ENCODE results near the gene MECP2.

The MECP2 gene

DNA sequence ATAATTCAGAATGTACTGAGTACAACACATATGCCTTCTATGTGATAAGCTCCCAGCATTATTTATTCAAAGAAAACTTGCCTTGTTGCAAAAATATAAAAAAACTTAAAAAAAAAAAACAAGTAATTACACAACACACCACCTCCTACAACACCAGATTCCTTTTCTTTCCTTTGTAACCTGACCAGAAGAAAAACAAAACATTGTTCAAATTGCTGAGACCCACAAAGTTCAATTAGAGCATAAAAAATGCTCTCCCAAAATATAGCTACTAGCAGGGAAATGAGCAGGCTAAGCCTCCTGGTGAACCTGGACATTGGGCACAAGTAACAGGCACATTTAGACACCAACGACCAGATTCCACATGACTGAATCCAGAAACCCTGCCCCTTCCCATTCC is 38.3 kb downstream of the MECP2 start:
- DNase-seq, result no peak

- no peak for DNase-seq
Observed at GRCh38 chrX:154058214-154058997, 39.1 kb downstream of the MECP2 start.

- DNase-seq, result peak; percentile 46 to 50 (median 46)
Observed at GRCh38 chrX:154057791-154058190, 39.7 kb downstream of the MECP2 start.

- peak; percentile 60 to 69 (median 69) for DNase-seq
Observed at GRCh38 chrX:154056770-154057241, 40.7 kb downstream of the MECP2 start.

DNA sequence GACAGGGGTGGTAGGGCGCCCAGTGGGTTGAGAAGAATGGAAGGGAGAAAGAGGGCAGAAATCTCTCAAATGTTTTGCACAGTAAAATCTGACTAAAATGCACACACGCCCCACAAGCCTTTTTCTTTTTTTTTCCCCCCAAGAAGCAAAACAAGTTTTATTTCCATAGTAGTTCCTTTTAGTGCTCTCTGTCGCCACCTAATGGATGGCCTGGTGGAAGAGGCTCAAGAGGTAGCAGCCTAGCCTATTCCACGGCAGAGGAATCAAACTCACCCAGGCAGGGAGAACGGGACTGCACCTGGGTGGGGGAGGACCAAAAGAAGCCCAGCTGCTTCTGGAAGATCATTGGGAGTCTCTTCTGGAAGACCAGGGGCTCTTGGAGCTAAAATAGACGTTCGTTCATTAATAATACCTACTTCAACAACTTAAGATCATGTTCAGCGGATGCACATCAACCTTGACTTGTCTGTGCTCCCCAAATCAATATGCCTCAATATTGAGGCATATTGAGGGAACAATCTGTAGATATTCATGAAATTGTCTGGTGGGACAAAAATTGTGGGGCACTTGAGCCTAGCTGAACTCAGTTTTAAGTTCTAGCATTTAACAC is 46.2 kb downstream of the MECP2 start:
- DNase-seq, result peak; percentile 75 to 80 (median 79)

DNA sequence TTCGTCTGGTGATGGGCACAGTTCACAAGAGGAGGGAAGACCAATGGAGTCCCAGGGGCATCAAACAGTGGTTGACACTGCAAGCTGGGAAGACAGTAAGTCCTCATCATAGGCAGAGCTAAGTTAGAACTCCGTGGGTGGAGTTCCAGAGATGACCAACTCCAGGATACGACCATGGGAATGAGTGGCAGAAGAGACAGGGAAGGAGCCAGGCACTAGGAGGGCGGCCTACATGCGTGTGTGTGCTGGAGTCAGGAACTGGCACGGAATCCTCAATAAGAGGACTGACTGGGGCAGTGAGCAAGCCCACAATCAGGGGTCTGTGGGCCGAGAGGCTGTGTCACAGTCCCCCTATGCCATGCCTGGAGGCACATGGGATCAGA is 47.4 kb downstream of the MECP2 start:
- no peak for DNase-seq

GRCh38 chrX:154049209-154050112 is 48.1 kb downstream of the MECP2 start:
- DNase-seq, result no peak

DNA sequence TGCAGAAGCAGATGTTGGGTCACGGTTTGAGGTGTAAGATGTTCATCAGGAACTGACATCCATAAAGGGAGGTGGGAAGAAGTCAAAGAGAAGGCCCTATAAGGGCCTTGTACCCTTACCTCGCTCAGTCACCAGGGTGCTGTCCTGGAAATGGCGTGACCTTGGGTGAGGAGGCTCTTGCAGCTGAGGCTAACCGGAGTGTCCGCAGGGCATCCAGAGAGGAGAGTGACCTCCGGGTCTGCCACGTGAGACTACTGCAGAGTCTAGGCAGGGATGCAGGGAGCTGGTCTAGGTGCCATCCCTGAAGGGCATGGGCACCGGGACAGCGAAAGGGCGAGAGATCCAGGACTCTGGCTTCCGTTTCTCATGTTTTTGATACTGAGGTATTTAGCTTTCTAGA is 49.1 kb downstream of the MECP2 start:
- no peak for DNase-seq

GRCh38 chrX:154046940-154047610 is 50.4 kb downstream of the MECP2 start:
- DNase-seq, result no peak

GRCh38 chrX:154046031-154046781 is 51.3 kb downstream of the MECP2 start:
- no peak for DNase-seq

DNA sequence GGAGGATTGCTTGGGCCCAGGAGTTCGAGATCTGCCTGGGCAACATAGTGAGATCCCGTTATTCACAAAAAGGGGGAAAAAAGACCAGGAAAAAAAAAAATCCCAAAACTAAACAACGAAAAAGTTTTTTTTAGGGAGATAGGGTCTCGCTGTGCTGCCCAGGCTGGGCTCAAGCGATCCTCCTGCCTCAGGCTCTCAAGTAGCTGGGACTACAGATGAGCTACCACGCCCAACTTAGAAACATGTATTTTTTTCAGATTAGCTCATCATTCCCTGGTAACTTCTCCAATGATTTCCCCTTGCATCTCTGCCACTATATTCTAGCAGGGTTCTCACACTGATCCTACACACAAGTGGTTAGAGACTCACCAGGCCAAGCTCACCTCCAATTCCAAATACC is 53.4 kb downstream of the MECP2 start:
- peak; percentile 56 to 69 (median 63) for DNase-seq

DNA sequence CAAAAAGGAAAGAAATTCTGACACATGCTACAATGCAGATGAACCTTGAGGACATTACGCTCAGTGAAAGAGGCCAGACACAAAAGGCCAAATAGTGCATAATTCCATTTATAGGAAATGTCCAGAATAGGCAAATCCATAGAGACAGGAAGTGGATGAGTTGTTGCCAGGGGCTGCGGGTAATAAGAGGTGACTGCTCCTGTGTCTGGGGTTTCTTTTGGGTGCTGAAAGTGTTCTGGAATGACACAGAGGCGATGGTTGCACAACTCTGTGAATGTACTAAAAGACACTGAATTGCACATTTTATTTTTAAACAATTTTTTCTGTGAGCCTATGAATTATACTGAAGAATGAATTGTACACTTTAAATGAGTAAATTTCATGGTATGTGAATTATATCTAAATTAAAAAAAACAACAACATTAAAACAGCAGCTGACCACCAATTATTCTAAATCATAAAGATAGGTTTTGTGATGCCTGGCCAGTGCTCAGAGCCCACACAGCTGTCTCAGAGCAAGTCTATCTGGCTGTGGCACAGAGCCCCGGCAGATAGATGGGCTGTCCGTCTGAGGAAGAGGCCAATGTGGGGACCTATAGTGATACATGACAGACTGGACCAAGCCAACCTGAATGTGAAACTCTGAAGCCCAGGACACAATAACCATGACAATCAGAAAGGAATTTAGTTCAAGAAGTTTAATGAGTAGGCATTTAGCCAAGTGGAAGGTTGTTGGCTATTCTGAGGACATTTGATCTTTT is 54.3 kb downstream of the MECP2 start:
- DNase-seq, result peak; percentile 81 to 92 (median 87)

DNA sequence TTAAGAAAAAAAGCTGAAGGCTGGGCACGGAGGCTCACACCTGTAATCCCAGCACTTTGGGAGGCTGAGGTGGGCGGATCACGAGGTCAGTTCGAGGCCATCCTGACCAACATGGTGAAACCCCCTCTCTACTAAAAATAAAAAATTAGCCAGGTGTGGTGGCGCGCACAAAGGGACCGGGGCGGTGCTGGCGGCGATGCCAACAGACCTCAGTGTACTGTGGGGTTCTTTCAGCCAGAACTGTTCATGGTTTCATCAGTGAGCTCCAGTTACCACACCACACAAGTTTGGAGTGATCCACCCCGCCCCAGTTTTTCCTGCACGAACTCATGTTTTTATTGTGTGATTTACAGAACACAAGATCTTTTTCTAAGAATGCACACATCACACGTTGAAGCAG is 56.7 kb downstream of the MECP2 start:
- DNase-seq, result peak in 1 of 3 donors; percentile 34

- peak; percentile 90 to 96 (median 93) for DNase-seq
Observed at GRCh38 chrX:154040307-154040756, 57.2 kb downstream of the MECP2 start.

DNA sequence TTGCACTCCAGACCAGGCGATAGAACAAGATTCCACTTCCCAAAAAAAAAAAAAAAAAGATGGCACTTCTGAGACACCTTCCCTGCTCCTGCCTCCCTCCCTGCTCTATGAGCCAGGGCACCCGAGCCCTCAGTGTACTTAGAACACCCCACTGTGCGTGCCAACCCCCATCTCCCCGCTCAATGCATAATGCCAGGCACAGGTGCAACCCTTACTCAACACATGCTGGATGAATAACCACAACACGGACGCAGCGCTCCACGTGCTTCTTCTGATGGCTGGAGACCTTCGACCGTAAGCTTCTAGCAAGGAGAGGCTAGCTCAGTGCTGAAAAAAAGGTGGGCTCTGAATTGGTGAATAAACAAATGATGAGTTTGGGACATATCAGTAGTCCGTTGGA is 57.9 kb downstream of the MECP2 start:
- no peak for DNase-seq

DNA sequence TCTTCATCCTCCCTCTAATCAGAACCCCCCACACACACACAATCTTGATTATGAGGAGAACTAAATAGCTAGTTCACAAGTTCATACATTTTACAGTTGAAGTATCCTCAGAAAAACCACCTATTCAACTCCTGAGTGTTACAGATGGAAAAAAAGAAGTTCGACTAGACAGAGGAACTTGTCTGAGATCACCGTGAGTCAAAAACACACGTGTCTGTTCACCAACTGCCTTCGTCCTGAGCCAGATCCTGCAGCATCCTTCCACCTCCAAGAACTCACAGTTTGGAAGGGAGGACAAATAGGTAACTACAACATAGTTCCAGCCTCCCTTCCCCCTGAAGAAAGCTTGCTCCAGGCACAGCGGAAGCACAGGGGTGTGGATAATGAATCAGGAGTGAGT is 58.9 kb downstream of the MECP2 start:
- DNase-seq, result peak; percentile 52 to 68 (median 61)

GRCh38 chrX:154037754-154038153 is 59.8 kb downstream of the MECP2 start:
- no peak for DNase-seq

- no peak for DNase-seq
Observed at GRCh38 chrX:154036513-154036912, 61.0 kb downstream of the MECP2 start.

DNA sequence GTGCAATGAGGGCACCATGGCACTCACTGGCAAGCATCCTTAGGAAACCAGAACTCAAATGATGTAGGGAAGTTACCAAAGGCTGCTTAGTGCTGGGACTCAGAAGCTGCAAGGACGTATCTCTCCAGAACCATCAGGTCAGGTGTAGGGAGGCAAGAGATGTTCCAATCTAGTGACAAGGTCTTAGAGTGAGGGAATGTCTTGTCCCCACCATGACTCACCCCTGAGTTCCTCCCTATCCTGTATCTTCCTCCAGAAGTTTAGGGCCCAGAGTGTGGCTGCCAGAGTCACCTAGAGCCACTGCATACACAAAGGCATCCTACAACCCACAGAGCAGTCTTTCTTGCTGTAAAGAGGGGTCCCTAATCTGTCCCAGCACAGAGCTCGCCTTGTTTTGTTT is 63.7 kb downstream of the MECP2 start:
- DNase-seq, result no peak

- no peak for DNase-seq
Observed at GRCh38 chrX:154032653-154033052, 64.9 kb downstream of the MECP2 start.

DNA sequence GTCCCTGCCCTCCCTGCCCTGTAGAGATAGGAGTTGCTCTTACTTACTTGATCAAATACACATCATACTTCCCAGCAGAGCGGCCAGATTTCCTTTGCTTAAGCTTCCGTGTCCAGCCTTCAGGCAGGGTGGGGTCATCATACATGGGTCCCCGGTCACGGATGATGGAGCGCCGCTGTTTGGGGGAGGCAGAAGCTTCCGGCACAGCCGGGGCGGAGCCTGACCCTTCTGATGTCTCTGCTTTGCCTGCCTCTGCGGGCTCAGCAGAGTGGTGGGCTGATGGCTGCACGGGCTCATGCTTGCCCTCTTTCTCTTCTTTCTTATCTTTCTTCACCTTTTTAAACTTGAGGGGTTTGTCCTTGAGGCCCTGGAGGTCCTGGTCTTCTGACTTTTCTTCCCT is 65.4 kb downstream of the MECP2 start:
- DNase-seq, result no peak

Data from suppressor macrophage treated with lipopolysaccharide for 1 hour (primary cell).